Fibroblast of mammary gland (primary cell): ENCODE results near the gene RHBDD2.
"Not testable (repeated sequence)": the region's sequence is repeated elsewhere in the genome, so short reads cannot be mapped to it uniquely, and the experiment has no call there.

Experiments used
- DNase-seq: peaks from one replicate; pipeline ENCODE4 v3.0.0-alpha.2; 2010; ENCODE audit warnings: low read depth
- H3K4me3 ChIP-seq: 2 replicates; pipeline ENCODE4 v1.5.1; 2011; ENCODE audit warnings: low read depth, mild to moderate bottlenecking, low read length, moderate library complexity; ENCODE audit not compliant: control insufficient read depth
- TF ChIP-seq, protein P1 (sequence below): conservative IDR thresholded peaks from 2 replicates; pipeline ENCODE4 v1.5.1; 2011; ENCODE audit warnings: low read depth, low read length, inconsistent platforms; ENCODE audit not compliant: control insufficient read depth, insufficient read depth

RHBDD2 gene

DNA sequence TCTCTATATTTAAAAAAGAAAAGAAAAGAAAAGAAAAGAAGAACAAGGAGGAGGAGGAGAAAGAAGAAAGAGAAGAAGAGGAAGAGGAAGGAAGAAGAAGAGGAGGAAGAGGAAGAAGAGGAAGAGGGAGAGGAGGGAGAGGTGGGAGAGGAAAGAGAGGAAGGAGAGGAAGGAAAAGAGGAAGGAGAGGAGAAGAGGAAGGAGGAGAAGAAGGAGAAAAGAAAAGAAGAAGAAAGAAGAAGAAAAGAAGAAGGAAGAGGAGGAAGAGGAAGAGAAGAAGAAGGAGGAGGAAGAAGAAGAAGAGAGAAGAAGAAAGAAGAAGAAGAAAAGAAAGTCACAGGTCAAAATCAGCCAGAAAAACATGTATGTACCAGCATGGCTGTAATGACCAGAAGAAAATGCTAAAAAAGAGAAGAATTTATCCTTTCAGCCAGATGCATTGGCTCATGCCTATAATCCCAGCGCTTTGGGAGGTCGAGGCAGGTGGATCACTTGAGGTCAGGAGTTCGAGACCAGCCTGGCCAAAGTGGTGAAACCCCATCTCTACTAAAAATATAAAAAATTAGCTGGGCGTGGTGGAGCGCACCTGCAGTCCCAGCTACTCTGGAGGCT, 30.8 kb downstream of the RHBDD2 start:
- TF ChIP-seq, protein P1, sequence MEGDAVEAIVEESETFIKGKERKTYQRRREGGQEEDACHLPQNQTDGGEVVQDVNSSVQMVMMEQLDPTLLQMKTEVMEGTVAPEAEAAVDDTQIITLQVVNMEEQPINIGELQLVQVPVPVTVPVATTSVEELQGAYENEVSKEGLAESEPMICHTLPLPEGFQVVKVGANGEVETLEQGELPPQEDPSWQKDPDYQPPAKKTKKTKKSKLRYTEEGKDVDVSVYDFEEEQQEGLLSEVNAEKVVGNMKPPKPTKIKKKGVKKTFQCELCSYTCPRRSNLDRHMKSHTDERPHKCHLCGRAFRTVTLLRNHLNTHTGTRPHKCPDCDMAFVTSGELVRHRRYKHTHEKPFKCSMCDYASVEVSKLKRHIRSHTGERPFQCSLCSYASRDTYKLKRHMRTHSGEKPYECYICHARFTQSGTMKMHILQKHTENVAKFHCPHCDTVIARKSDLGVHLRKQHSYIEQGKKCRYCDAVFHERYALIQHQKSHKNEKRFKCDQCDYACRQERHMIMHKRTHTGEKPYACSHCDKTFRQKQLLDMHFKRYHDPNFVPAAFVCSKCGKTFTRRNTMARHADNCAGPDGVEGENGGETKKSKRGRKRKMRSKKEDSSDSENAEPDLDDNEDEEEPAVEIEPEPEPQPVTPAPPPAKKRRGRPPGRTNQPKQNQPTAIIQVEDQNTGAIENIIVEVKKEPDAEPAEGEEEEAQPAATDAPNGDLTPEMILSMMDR = no peak
- no peak overlapping the region for H3K4me3 ChIP-seq
- DNase-seq = no peak

DNA sequence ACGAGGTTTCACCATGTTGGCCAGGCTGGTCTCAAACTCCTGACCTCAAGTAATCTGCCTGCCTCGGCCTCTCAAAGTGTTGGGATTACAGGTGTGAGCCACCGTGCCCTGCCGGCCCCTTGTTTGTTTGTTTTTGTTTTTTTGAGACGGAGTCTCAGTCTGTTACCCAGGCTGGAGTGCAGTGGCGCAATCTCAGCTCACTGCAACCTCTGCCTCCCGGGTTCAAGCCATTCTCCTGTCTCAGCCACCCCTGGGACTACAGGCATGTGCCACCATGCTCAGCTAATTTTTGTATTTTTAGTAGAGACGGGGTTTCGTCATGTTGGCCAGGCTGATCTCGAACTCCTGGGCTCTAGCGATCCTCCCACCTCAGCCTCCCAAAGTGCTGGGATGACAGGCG, 32.4 kb downstream of the RHBDD2 start:
- H3K4me3 ChIP-seq, DNase-seq: not testable (repeated sequence)

DNA sequence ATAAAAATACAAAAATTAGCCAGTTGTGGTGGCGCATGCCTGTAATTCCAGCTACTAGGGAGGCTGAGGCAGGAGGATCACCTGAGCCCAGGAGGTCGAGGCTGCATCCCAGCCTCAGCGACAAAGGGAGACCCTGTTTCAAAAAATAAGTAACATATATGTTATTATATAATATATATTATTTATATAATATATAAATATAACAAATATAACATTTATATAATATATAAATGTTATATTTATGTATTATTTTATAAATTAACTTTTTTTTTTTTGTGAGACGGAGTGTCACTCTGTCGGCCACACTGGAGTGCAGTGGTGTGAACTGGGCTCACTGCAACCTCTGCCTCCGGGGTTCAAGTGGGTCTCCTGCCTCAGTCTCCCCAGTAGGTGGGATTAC, 34.6 kb downstream of the RHBDD2 start:
- no peak for DNase-seq
- TF ChIP-seq, protein P1 = no peak
- no peak overlapping the region for H3K4me3 ChIP-seq

DNA sequence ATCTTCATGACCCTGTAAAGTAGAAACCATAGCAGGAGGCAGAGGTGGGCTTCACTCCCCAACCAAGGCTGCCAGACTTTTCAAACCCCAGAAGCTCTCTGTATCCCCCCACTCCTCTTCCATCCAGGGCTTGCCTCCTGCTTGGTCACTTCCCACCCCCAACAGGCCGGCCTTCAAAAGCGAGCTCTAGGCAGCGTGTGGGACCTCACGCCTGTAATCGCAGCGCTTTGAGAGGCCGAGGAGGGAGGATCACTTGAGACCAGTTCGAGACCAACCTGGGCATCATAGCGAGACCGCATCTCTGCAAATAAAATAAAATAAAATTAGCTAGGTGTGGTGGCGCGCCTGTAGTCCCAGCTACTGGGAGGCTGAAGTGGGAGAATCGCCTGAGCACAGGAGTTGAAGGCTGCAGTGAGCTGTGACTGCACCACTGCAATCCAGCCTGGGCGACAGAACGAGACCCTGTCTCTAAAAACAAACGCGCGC, 35.4 kb downstream of the RHBDD2 start:
- TF ChIP-seq, protein P1 = no peak
- peak overlapping the region; percentile 76 for H3K4me3 ChIP-seq
- no peak for DNase-seq

DNA sequence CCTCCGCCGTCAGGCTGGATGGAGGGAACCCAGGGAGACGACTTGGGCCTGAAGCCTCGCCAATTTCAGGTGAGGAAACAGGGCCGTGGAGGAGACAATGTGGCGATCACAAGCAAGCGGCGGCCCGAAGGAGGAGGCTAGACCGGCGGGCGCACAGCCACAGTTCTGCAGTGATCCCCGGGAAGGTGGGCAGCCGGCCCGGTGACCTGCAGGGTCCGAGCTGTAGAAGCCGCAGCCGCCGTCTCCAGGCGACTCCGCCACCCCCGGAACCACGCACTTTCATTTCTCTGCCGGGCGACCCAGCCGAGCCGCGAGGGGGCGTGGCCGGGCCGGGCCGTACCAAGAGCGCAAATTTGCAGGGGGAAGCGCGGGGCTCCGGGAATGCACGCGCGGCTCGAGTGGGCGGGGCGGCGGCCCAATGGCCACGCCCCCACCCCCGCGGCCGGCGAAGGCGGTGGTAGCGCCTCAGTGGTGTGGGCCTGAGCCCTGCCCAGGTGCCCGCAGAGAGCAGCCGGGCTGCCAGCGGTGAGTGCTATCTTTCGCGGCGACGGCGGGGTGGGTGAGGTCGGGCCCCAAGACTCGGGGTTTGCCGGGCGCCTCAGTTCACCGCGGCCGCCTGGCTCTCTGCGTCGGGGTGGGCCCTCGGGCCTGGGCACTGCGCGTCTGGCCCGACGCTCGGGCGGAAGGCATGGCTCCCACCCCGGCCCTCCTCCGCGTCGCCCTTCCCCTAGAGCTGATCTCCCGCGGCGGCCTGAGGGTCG, 36.0 kb downstream of the RHBDD2 start, which contains the start of gene POR:
POR (plus strand) TSS at position 501 of the 761 bp plus-strand sequence. CDS start 38,847 bp downstream, outside the sequence.
- peak within 1 kb of the TSS; percentile 92 for H3K4me3 ChIP-seq
- TF ChIP-seq, protein P1 = no peak
- DNase-seq = peak; percentile 85

DNA sequence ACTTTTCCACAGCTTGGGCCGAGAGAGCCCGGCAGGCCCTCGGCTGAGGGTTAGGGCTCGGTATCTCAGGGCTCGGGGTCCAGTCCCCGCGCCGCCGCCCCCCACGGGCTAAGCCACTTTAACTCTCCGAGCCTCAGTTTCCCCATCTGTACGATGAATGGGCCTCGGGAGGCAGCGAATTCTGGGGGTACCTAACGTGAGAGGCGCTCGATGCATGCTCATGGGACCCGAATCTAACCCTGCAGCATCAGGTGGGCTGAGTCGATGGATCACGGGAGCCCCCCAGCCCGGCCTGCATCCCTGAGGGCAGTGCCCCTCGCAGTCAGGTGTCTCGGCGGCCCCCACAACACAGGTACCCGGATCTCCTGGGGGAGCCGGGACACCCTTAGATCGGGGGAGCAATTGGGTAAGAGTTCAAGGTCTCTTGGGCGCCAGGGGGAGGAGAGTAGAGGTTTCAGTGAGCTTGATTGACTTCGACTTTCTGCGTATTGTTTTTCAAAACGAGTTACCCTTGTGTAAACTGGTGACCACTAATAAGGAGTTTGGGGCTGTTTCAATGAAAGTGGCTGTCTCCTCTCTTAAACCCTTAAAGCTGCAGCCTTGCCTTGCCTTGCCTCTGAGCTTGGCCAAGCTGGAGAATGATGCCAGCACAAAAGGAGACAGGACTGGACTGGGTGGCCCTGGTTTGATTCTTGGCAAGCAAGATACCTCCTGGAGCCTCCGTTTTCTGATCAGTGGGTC, 36.8 kb downstream of the RHBDD2 start:
- DNase-seq = peak; percentile 52
- TF ChIP-seq, protein P1 = no peak
- peak overlapping the region; percentile 92 for H3K4me3 ChIP-seq

DNA sequence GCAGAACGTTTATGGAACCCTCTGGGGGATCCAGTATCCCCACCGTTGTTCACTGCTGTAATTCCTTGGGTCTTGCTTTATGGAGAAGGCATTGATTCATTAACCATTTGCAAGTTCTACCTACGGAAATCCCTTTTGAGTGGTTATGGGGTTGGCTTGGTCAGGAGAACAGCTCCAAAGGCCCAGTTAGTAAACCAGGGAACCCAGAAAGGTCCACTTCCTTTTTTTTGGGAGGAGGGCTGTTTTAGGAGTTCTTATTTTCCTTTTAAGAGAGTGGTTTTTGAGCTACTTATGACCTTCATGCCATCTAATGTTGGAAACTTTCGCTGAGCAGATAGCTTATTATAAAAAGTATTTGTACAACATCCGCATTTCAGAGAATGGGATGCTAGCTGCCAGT, 37.4 kb downstream of the RHBDD2 start:
- TF ChIP-seq, protein P1 = no peak
- peak overlapping the region; percentile 92 for H3K4me3 ChIP-seq
- no peak for DNase-seq
